Posterior cingulate gyrus (tissue), 11 donors: Measurements from ENCODE around the gene ORM2.
A peak's percentile ranks its signal among the peaks of the same experiment; 100 is the strongest.

Experiments
- DNase-seq, 10 donors: peaks; one replicate each; pipeline versions ENCODE4 v3.0.0 to v3.0.0-alpha.2; 2020 to 2021; ENCODE audit warnings: mixed read lengths in 3 of 10
- intact Hi-C: fragments of 100-400 bp; cut with DNase I; formaldehyde crosslinking; loops from one replicate; pipeline ENCODE4 v1.15.1; 2023

ORM2 gene

GRCh38 chr9:114376586-114377445, 47.1 kb downstream of the ORM2 start:
- intact Hi-C loops = no loop called here
- peak in 2 of 10 donors; percentile 70 to 75 for DNase-seq

- peak in 1 of 10 donors; percentile 16 for DNase-seq
- intact Hi-C loops = no loop called here
Observed at GRCh38 chr9:114378016-114378415, 48.3 kb downstream of the ORM2 start.

GRCh38 chr9:114378883-114379282, 49.2 kb downstream of the ORM2 start:
- intact Hi-C loops = no loop called here
- DNase-seq = peak in 1 of 10 donors; percentile 77
